HCT116 (cell line): ENCODE data around the gene TLL2. TPM values are rescaled to one million over a fixed set of nuclear protein-coding genes. Genes with fewer than 3 reads are reported as not detected.

ENCODE experiments used
- ATAC-seq: fragments of 200-7000 bp; cut with Tn5 transposase; 2 replicates; pipeline ENCODE4 v1.9.1; 2020; ENCODE audit warnings: mild to moderate bottlenecking, moderate library complexity
- BruUV-seq: library from RNA; stranded (reverse); fragments of 400-500 nt; replicated peaks from 2 replicates; lab custom pipeline; 2021; lab: Mats Ljungman, UMichigan
- CTCF ChIA-PET: fragments of 300-600 bp; sonication (Branson Sonifier 250); formaldehyde crosslinking; loops from one replicate; lab custom pipeline; 2021; ENCODE audit warnings: antibody characterized with exemption; lab: Charles Lee
- POLR2A ChIA-PET: fragments of 300-600, 350-600 bp; sonication (Branson Sonifier 250); formaldehyde crosslinking; loops from one replicate; lab custom pipeline; 2021; ENCODE audit warnings: antibody characterized with exemption; lab: Charles Lee
- RAD21 ChIA-PET, 2 experiments: fragments of 300-600 bp; sonication (Branson Sonifier 250); formaldehyde crosslinking; loops; one replicate each; lab custom pipeline; 2023; ENCODE audit warnings: low total read pairs in 2 of 2; ENCODE audit not compliant: uncharacterized antibody in 2 of 2, unreplicated experiment in 2 of 2, low non-redundant PET in 1 of 2; lab: Charles Lee
- DNase-seq: peaks from one replicate; pipeline ENCODE4 v3.0.0-alpha.2; 2010; ENCODE audit warnings: low read depth, low spot score
- H2AFZ ChIP-seq: fragments of 200-600 bp; shearing (Covaris generic), sonication (generic); 2 replicates; pipeline ENCODE4 v1.6.1; 2017; ENCODE audit warnings: low read depth, mixed run types, mixed read lengths, antibody characterized with exemption, low read length; ENCODE audit not compliant: poor library complexity, severe bottlenecking
- H3K27ac ChIP-seq: 2 replicates; pipeline ENCODE4 v1.5.1; 2012; ENCODE audit warnings: low read depth, low read length
- H3K27me3 ChIP-seq: fragments of 200-600 bp; sonication (generic); 2 replicates; pipeline ENCODE4 v1.6.1; 2016; ENCODE audit warnings: mixed run types, low read length, mixed read lengths; ENCODE audit not compliant: insufficient read depth
- H3K36me3 ChIP-seq, 2 experiments: fragments of 200-500 bp in 1 of 2; fragments of 200-600 bp in 1 of 2; sonication (Bioruptor generic) in 1 of 2; sonication (generic) in 1 of 2; 2 replicates each; pipeline versions ENCODE4 v1.5.1 to v1.6.1; 2014 to 2016; ENCODE audit warnings: low read length in 2 of 2, inconsistent platforms in 1 of 2, mixed read lengths in 1 of 2, mixed run types in 1 of 2; ENCODE audit not compliant: insufficient read depth in 2 of 2, control insufficient read depth in 1 of 2
- H3K4me1 ChIP-seq, 2 experiments: fragments of 200-600 bp in 1 of 2; sonication (generic) in 1 of 2; 2 replicates each; pipeline versions ENCODE4 v1.5.1 to v1.6.1; 2012 to 2017; ENCODE audit warnings: low read length in 2 of 2, inconsistent platforms in 1 of 2, mild to moderate bottlenecking in 1 of 2, mixed read lengths in 1 of 2, mixed run types in 1 of 2, moderate library complexity in 1 of 2; ENCODE audit not compliant: insufficient read depth in 2 of 2, control insufficient read depth in 1 of 2
- H3K4me2 ChIP-seq: fragments of 200-600 bp; sonication (generic); 2 replicates; pipeline ENCODE4 v1.6.1; 2017; ENCODE audit warnings: mixed run types, low read length, mixed read lengths
- H3K4me3 ChIP-seq, 2 experiments: fragments of 200-600 bp in 1 of 2; sonication (generic) in 1 of 2; replicated peaks in 1 of 2; 2 replicates each; pipeline ENCODE4 v1.5.1; 2011 to 2016; ENCODE audit warnings: low read length in 2 of 2, control low read depth in 1 of 2, low read depth in 1 of 2, mild to moderate bottlenecking in 1 of 2, mixed read lengths in 1 of 2, mixed run types in 1 of 2
- H3K79me2 ChIP-seq: fragments of 200-600 bp; sonication (generic); 2 replicates; pipeline ENCODE4 v1.6.1; 2017; ENCODE audit warnings: mild to moderate bottlenecking, mixed run types, low read length, moderate library complexity, mixed read lengths; ENCODE audit not compliant: insufficient read depth
- H3K9ac ChIP-seq: fragments of 200-600 bp; sonication (generic); 2 replicates; pipeline ENCODE4 v1.6.1; 2016; ENCODE audit warnings: low read length, mixed read lengths
- H3K9me2 ChIP-seq: fragments of 200-600 bp; sonication (generic), shearing (Covaris generic); 2 replicates; pipeline ENCODE4 v1.6.1; 2017; ENCODE audit warnings: mixed run types, mild to moderate bottlenecking, moderate library complexity; ENCODE audit not compliant: insufficient read depth
- H3K9me3 ChIP-seq, 2 experiments: fragments of 200-500 bp in 1 of 2; fragments of 200-600 bp in 1 of 2; sonication (Bioruptor generic) in 1 of 2; sonication (generic) in 1 of 2; 2 replicates each; pipeline ENCODE4 v1.6.1; 2014 to 2017; ENCODE audit warnings: low read length in 2 of 2, mixed read lengths in 2 of 2, inconsistent platforms in 1 of 2, low read depth in 1 of 2, mild to moderate bottlenecking in 1 of 2, mixed run types in 1 of 2, moderate library complexity in 1 of 2; ENCODE audit not compliant: control insufficient read depth in 1 of 2, insufficient read depth in 1 of 2
- H4K20me1 ChIP-seq: fragments of 200-600 bp; sonication (generic), shearing (Covaris generic); 2 replicates; pipeline ENCODE4 v1.6.1; 2017; ENCODE audit warnings: mixed run types, mild to moderate bottlenecking, moderate library complexity; ENCODE audit not compliant: insufficient read depth
- ATF3 ChIP-seq: IDR thresholded peaks from 2 replicates; pipeline ENCODE4 v1.6.1; 2012
- CBX3 ChIP-seq: IDR thresholded peaks from 2 replicates; pipeline ENCODE4 v1.6.1; 2012; ENCODE audit warnings: low read depth
- CEBPB ChIP-seq: IDR thresholded peaks from 2 replicates; pipeline ENCODE4 v1.6.1; 2012; ENCODE audit warnings: low read depth
- CTCF ChIP-seq, 3 experiments: fragments of 200-600 bp in 1 of 3; sonication (generic) in 1 of 3; IDR thresholded peaks in 2 of 3; conservative IDR thresholded peaks in 1 of 3; 2 replicates each; pipeline ENCODE4 v1.5.1; 2012 to 2017; ENCODE audit warnings: low read depth in 2 of 3, low read length in 2 of 3, antibody characterized with exemption in 1 of 3, borderline replicate concordance in 1 of 3, control low read depth in 1 of 3, mild to moderate bottlenecking in 1 of 3, mixed read lengths in 1 of 3, mixed run types in 1 of 3, moderate library complexity in 1 of 3; ENCODE audit not compliant: insufficient read depth in 1 of 3
- EGR1 ChIP-seq: IDR thresholded peaks from 2 replicates; pipeline ENCODE4 v1.6.1; 2012; ENCODE audit warnings: low read depth
- ELF1 ChIP-seq: IDR thresholded peaks from 2 replicates; pipeline ENCODE4 v1.6.1; 2012; ENCODE audit warnings: low read depth, borderline replicate concordance
- EZH2 ChIP-seq: fragments of 200-600 bp; sonication (generic); IDR thresholded peaks from 2 replicates; pipeline ENCODE4 v1.6.1; 2017; ENCODE audit warnings: antibody characterized with exemption, mixed run types
- MAX ChIP-seq: IDR thresholded peaks from 2 replicates; pipeline ENCODE4 v1.6.1; 2012
- POLR2A ChIP-seq: IDR thresholded peaks from 2 replicates; pipeline ENCODE4 v1.7.0; 2011; ENCODE audit warnings: borderline replicate concordance; ENCODE audit not compliant: insufficient read depth, insufficient read length; ENCODE audit errors: extremely low read depth
- POLR2AphosphoS5 ChIP-seq: IDR thresholded peaks from 2 replicates; pipeline ENCODE4 v1.6.1; 2011; ENCODE audit warnings: mild to moderate bottlenecking, low read depth, low read length, moderate library complexity
- RAD21 ChIP-seq: IDR thresholded peaks from 2 replicates; pipeline ENCODE4 v1.6.1; 2012; ENCODE audit warnings: low read depth, mild to moderate bottlenecking
- SP1 ChIP-seq: IDR thresholded peaks from 2 replicates; pipeline ENCODE4 v1.6.1; 2012; ENCODE audit warnings: low read depth
- YY1 ChIP-seq: IDR thresholded peaks from 2 replicates; pipeline ENCODE4 v1.6.1; 2011; ENCODE audit warnings: low read length, low read depth, moderate library complexity, mild to moderate bottlenecking; ENCODE audit not compliant: insufficient replicate concordance; ENCODE audit errors: extremely low read depth
- ZFX ChIP-seq: fragments of 450-650 bp; IDR thresholded peaks from 2 replicates; pipeline ENCODE4 v1.6.1; 2017
- ZNF274 ChIP-seq: fragments of 200-500 bp; sonication (Bioruptor generic); IDR thresholded peaks from 2 replicates; pipeline ENCODE4 v1.6.1; 2014; ENCODE audit warnings: mild to moderate bottlenecking, low read depth, low read length, inconsistent platforms
- intact Hi-C: fragments of 100-400 bp; cut with micrococcal nuclease; formaldehyde crosslinking; loops from 2 replicates; pipeline ENCODE4 v1.10.0; 2022
- total RNA-seq: library from RNA; stranded (reverse); gene quantifications from one replicate; pipeline ENCODE4 v1.2.1, GENCODE V29; 2021; ENCODE audit not compliant: unreplicated experiment

The TLL2 gene
- total RNA-seq, 1 experiment from 2014 or later = 1.3 TPM

GRCh38 chr10:96450529-96451207 is 63.1 kb downstream of the TLL2 start:
- CTCF ChIA-PET = no interaction called here
- H3K9ac ChIP-seq = no peak overlapping the region
- no peaks in the 10 kb centered on the region for H4K20me1 ChIP-seq
- ATAC-seq = no peak
- H3K36me3 ChIP-seq = no peaks in the 10 kb centered on the region
- H3K9me2 ChIP-seq = no peaks in the 10 kb centered on the region; the same call in 1 of the 2 replicates
- no peaks in the 10 kb centered on the region for H3K79me2 ChIP-seq
- no peaks in the 10 kb centered on the region for H3K9me3 ChIP-seq
- RAD21 ChIA-PET = no interaction called here
- no peak for TF ChIP-seq ELF1
- no peak for TF ChIP-seq POLR2AphosphoS5
- no peak for TF ChIP-seq EGR1
- no peak for TF ChIP-seq EZH2
- no peak for TF ChIP-seq MAX
- no peak for TF ChIP-seq ATF3
- TF ChIP-seq POLR2A = no peak
- TF ChIP-seq ZNF274 = no peak
- TF ChIP-seq, all 23 proteins: peak for 0
- H3K27ac ChIP-seq = no peak overlapping the region
- no peak overlapping the region for H3K4me3 ChIP-seq
- no peak for DNase-seq
- H3K4me2 ChIP-seq = no peak overlapping the region
- BruUV-seq = no TSS peak
- POLR2A ChIA-PET = no interaction called here
- no peaks in the 10 kb centered on the region; the same call in 1 of the 2 replicates for H3K27me3 ChIP-seq
- H3K4me1 ChIP-seq = no peaks in the 10 kb centered on the region
- intact Hi-C loops = no loop called here
- H2AFZ ChIP-seq = no peak overlapping the region

GRCh38 chr10:96448558-96448957 is 65.2 kb downstream of the TLL2 start:
- RAD21 ChIA-PET = no interaction called here
- H3K9me2 ChIP-seq = no peaks in the 10 kb centered on the region; the same call in 1 of the 2 replicates
- H3K9me3 ChIP-seq = no peaks in the 10 kb centered on the region
- intact Hi-C loops = no loop called here
- CTCF ChIA-PET = no interaction called here
- H3K79me2 ChIP-seq = no peaks in the 10 kb centered on the region
- no peak for DNase-seq
- H3K36me3 ChIP-seq = no peaks in the 10 kb centered on the region
- no peak overlapping the region for H3K27ac ChIP-seq
- H3K4me1 ChIP-seq = no peaks in the 10 kb centered on the region
- no peaks in the 10 kb centered on the region; the same call in 1 of the 2 replicates for H3K27me3 ChIP-seq
- H4K20me1 ChIP-seq = no peaks in the 10 kb centered on the region
- no peak overlapping the region for H3K9ac ChIP-seq
- POLR2A ChIA-PET = no interaction called here
- ATAC-seq = no peak
- no peak overlapping the region for H3K4me3 ChIP-seq
- BruUV-seq = no TSS peak
- no peak overlapping the region for H2AFZ ChIP-seq
- H3K4me2 ChIP-seq = no peak overlapping the region
- no peak for TF ChIP-seq EZH2
- no peak for TF ChIP-seq CTCF (IDR thresholded peaks at IDR 0.05 in 2 of 3, conservative IDR thresholded peaks at IDR 0.05 in 1 of 3; ENCODE audit: borderline replicate concordance in 1 of 3, insufficient read depth in 1 of 3, low read depth in 2 of 3, low read length in 2 of 3)
- no peak for TF ChIP-seq CBX3
- TF ChIP-seq ZNF274 = no peak
- TF ChIP-seq ATF3 = no peak
- no peak for TF ChIP-seq POLR2A
- TF ChIP-seq EGR1 = no peak
- no peak for TF ChIP-seq CEBPB
- no peak for TF ChIP-seq MAX
- no peak for TF ChIP-seq ZFX
- TF ChIP-seq RAD21 = no peak
- no peak for TF ChIP-seq SP1
- no peak for TF ChIP-seq YY1
